ENCODE data around the gene DMD.

DMD gene

DNA sequence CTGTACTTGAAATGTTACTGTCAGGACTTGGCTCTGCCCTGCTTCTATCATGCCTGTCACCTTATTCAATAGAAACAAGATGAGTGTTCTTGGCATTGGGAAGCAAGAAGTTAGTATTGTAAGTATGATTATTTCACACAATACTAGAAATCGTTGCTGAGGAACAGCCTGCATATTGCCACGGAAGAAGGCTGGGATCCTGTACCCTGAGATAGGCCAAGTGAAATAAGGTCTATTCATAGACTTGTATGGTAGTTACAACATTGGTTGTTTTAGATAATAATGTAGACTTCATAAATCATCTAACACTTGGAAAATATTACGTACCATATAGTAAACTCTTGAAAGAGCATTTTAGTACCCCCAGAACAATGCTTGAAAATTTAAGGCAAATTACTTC, 215.9 kb downstream of the DMD start:
- TF ChIP-seq, protein P1, sequence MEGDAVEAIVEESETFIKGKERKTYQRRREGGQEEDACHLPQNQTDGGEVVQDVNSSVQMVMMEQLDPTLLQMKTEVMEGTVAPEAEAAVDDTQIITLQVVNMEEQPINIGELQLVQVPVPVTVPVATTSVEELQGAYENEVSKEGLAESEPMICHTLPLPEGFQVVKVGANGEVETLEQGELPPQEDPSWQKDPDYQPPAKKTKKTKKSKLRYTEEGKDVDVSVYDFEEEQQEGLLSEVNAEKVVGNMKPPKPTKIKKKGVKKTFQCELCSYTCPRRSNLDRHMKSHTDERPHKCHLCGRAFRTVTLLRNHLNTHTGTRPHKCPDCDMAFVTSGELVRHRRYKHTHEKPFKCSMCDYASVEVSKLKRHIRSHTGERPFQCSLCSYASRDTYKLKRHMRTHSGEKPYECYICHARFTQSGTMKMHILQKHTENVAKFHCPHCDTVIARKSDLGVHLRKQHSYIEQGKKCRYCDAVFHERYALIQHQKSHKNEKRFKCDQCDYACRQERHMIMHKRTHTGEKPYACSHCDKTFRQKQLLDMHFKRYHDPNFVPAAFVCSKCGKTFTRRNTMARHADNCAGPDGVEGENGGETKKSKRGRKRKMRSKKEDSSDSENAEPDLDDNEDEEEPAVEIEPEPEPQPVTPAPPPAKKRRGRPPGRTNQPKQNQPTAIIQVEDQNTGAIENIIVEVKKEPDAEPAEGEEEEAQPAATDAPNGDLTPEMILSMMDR (conservative IDR thresholded peaks at IDR 0.05) = no peak
- H3K27ac ChIP-seq = no peak overlapping the region

GRCh38 chrX:32987142-32987541, 224.2 kb downstream of the DMD start:
- H3K27ac ChIP-seq = no peak overlapping the region

GRCh38 chrX:32985544-32985943, 225.8 kb downstream of the DMD start:
- TF ChIP-seq, protein P1 (conservative IDR thresholded peaks at IDR 0.05) = no peak
- H3K27ac ChIP-seq = no peak overlapping the region

More at GRCh38 chrX:32987142-32987541, 224.2 kb downstream of the DMD start:
- TF ChIP-seq, protein P1 (conservative IDR thresholded peaks at IDR 0.05) = no peak

DNA sequence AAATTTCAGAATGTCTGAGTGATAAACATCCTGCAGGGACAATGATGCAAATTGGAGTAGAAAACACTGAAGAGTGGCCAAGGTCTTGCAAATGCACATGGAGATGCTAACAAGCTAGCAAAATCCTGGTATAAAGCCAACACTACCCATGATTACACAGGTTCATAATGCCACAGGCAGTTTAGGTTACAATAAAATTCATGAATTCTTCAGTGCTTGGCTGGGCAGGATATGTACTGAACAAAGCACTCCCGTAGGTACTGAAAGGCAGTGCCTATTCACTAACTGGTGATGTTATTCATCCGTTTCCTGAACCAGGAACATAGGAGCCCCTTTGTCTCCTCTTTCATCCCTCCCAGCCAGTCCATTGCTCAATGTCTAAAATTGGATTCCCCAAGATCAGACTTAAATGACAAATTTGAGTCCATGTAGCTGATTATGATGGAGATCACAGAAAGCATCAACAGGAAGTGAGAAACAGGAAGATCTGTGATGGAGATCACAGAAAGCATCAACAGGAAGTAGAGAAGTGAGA, 244.5 kb downstream of the DMD start:
- no peak overlapping the region for H3K27ac ChIP-seq
- TF ChIP-seq, protein P1 (conservative IDR thresholded peaks at IDR 0.05) = no peak

DNA sequence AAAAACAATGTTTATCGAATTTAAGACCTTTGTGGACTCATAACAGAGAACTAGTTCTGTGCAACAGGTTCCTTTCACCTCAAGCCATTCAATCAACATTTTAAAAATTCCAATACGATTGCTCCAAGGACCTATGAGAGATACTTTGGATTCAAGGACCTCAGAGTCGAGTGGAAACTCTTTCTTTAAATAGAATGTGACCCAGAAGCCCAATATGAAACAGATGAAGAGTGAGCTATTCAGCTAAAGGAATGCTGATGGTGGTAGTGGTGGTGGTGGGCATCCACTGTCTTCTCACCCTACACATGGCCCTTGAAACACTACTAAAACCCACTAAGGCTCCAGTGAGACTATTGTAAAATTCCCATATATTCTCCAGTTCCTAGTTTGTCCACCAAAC, 257.2 kb downstream of the DMD start:
- H3K27ac ChIP-seq = no peak overlapping the region
- TF ChIP-seq, protein P1 (conservative IDR thresholded peaks at IDR 0.05) = no peak

- H3K27ac ChIP-seq = no peak overlapping the region
- TF ChIP-seq, protein P1 (conservative IDR thresholded peaks at IDR 0.05) = no peak
Measured at GRCh38 chrX:32948130-32948529, 263.2 kb downstream of the DMD start.

GRCh38 chrX:32937043-32937442, 274.3 kb downstream of the DMD start:
- TF ChIP-seq, protein P1 (conservative IDR thresholded peaks at IDR 0.05) = no peak

More at GRCh38 chrX:32937043-32937442, 274.3 kb downstream of the DMD start:
- no peak overlapping the region for H3K27ac ChIP-seq

Measured in VCaP (cell line).